ENCODE results near the gene C2CD2. TPM values are rescaled to one million over a fixed set of nuclear protein-coding genes. Genes with fewer than 3 reads are reported as not detected.
A peak's percentile ranks its signal among the peaks of the same experiment; 100 is the strongest.

C2CD2 gene
- total and polyA plus RNA-seq, 2 of the 4 experiments (the other 2 are of a cell fraction): 15.6 to 25.3 TPM

- H4K5ac ChIP-seq (ENCODE audit: low read depth, low read length): no peak overlapping the region
- no peaks in the 10 kb centered on the region for H3K36me3 ChIP-seq (ENCODE audit: control insufficient read depth, insufficient read depth, low read length)
- no peak overlapping the region for H2BK120ac ChIP-seq (ENCODE audit: low read depth, low read length)
- ATAC-seq (ENCODE audit: low read depth) (no peak), DNase-seq (no peak)
- peaks cover 8 to 31% of the 10 kb centered on the region in 2 experiments for H3K79me1 ChIP-seq (ENCODE audit: low read depth in 1 of 2, low read length in 2 of 2)
- H3K9me1 ChIP-seq (ENCODE audit: insufficient read depth, low read length): peaks cover 7% of the 10 kb centered on the region
- CTCF ChIA-PET: no interaction called here
- H3K27ac ChIP-seq (ENCODE audit: insufficient read depth, low read length): no peak overlapping the region
- H3K4me1 ChIP-seq (ENCODE audit: control insufficient read depth, insufficient read depth, low read length): peaks cover 2% of the 10 kb centered on the region; the same call in 1 of the 2 replicates
- no peak overlapping the region for H3K23ac ChIP-seq (ENCODE audit: low read depth, low read length)
- H3K9ac ChIP-seq (ENCODE audit: low read depth, low read length): no peak overlapping the region
- no peak overlapping the region for H3K4me2 ChIP-seq (ENCODE audit: low read depth, low read length)
- in situ Hi-C loops (cut with MboI; ENCODE audit: low sequenced_read_pairs) (no loop called here), dilution Hi-C loops (cut with HindIII; ENCODE audit: low sequenced_read_pairs, unreplicated experiment) (no loop called here), intact Hi-C loops (cut with micrococcal nuclease) (no loop called here)
- no peak overlapping the region for H2AFZ ChIP-seq (replicated peaks; ENCODE audit: low read length, poor library complexity)
- no peaks in the 10 kb centered on the region for H3K27me3 ChIP-seq (ENCODE audit: control insufficient read depth, insufficient read depth, low read length)
- no TSS peak for BruUV-seq (replicated peaks)
- no peaks in the 10 kb centered on the region for H3K9me3 ChIP-seq (ENCODE audit: control insufficient read depth, insufficient read depth, low read length)
- H4K8ac ChIP-seq (ENCODE audit: low read depth in 2 of 2, low read length in 2 of 2): no peak overlapping the region
- no peaks in the 10 kb centered on the region for H4K20me1 ChIP-seq (ENCODE audit: insufficient read depth, low read length)
- H4K91ac ChIP-seq (ENCODE audit: insufficient read depth, low read depth, low read length): no peak overlapping the region
- H2AK9ac ChIP-seq (replicated peaks; ENCODE audit: low read depth, low read length, poor library complexity): no peak overlapping the region
- no peak overlapping the region for H3K4me3 ChIP-seq (ENCODE audit: insufficient read depth, low read depth, low read length)
- H3K4ac ChIP-seq (ENCODE audit: low read depth, low read length): no peak overlapping the region
- TF ChIP-seq, protein P1, sequence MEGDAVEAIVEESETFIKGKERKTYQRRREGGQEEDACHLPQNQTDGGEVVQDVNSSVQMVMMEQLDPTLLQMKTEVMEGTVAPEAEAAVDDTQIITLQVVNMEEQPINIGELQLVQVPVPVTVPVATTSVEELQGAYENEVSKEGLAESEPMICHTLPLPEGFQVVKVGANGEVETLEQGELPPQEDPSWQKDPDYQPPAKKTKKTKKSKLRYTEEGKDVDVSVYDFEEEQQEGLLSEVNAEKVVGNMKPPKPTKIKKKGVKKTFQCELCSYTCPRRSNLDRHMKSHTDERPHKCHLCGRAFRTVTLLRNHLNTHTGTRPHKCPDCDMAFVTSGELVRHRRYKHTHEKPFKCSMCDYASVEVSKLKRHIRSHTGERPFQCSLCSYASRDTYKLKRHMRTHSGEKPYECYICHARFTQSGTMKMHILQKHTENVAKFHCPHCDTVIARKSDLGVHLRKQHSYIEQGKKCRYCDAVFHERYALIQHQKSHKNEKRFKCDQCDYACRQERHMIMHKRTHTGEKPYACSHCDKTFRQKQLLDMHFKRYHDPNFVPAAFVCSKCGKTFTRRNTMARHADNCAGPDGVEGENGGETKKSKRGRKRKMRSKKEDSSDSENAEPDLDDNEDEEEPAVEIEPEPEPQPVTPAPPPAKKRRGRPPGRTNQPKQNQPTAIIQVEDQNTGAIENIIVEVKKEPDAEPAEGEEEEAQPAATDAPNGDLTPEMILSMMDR (conservative IDR thresholded peaks at IDR 0.05; ENCODE audit: low read depth, low read length): no peak
- TF ChIP-seq RFX5 (IDR thresholded peaks at IDR 0.05; ENCODE audit: low read depth, low read length) (no peak), MAZ (IDR thresholded peaks at IDR 0.05; ENCODE audit: borderline replicate concordance, low read depth, low read length) (no peak)
- WGBS, 2 experiments (ENCODE audit: extremely low coverage in 2 of 2, insufficient read length in 1 of 2): 78% methylated on average over 12 of the region's 15 CpGs; no CpG with 5 or more reads in 1 of the 2 experiments
- no peak overlapping the region for H3K18ac ChIP-seq (ENCODE audit: low read depth, low read length)
- peak overlapping the region; percentile 18; the same call in 1 of the 2 replicates for H2AK5ac ChIP-seq (ENCODE audit: low read depth, low read length)
- H3K14ac ChIP-seq (replicated peaks; ENCODE audit: low read depth, low read length): no peak overlapping the region; the same call in 1 of the 2 replicates
- POLR2A ChIA-PET (ENCODE audit: unreplicated experiment): no interaction called here
- H3K56ac ChIP-seq (ENCODE audit: extremely low read depth, insufficient read depth, low read length): no peak overlapping the region
- no peak overlapping the region for H2BK15ac ChIP-seq (ENCODE audit: low read depth, low read length)
- no peak overlapping the region for H2BK20ac ChIP-seq (ENCODE audit: low read depth, low read length)
- no peak overlapping the region for H2BK5ac ChIP-seq (ENCODE audit: low read depth, low read length, poor library complexity, severe bottlenecking)
These were observed 88.6 kb downstream of the C2CD2 start for GRCh38 chr21:41865002-41865777.
